ENCODE measurements around the gene MISFA. TPM values are rescaled to one million over a fixed set of nuclear protein-coding genes. Genes with fewer than 3 reads are reported as not detected.
A peak's percentile ranks its signal among the peaks of the same experiment; 100 is the strongest.
"Not testable (repeated sequence)": the region's sequence is repeated elsewhere in the genome, so short reads cannot be mapped to it uniquely, and the experiment has no call there.

The MISFA gene
- total RNA-seq, 1 donor from 2014 or later, result 4.9 TPM

GRCh38 chr11:18641677-18642076 lies 42.1 kb downstream of the MISFA start:
- Mint-ChIP-seq H3K4me1 (ENCODE audit: unreplicated experiment) (no peaks in the 10 kb centered on the region), H3K36me3 (no peaks in the 10 kb centered on the region), H3K27me3 (peaks cover 39% of the 10 kb centered on the region), H3K4me3 (no peak overlapping the region), H3K9me3 (no peaks in the 10 kb centered on the region), H3K27ac (no peak overlapping the region)
- no peak for DNase-seq (ENCODE audit: extremely low spot score, unreplicated experiment)
- TF ChIP-seq, protein P1, sequence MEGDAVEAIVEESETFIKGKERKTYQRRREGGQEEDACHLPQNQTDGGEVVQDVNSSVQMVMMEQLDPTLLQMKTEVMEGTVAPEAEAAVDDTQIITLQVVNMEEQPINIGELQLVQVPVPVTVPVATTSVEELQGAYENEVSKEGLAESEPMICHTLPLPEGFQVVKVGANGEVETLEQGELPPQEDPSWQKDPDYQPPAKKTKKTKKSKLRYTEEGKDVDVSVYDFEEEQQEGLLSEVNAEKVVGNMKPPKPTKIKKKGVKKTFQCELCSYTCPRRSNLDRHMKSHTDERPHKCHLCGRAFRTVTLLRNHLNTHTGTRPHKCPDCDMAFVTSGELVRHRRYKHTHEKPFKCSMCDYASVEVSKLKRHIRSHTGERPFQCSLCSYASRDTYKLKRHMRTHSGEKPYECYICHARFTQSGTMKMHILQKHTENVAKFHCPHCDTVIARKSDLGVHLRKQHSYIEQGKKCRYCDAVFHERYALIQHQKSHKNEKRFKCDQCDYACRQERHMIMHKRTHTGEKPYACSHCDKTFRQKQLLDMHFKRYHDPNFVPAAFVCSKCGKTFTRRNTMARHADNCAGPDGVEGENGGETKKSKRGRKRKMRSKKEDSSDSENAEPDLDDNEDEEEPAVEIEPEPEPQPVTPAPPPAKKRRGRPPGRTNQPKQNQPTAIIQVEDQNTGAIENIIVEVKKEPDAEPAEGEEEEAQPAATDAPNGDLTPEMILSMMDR (conservative IDR thresholded peaks at IDR 0.05), result no peak

- H3K36me3 Mint-ChIP-seq; H3K4me3 Mint-ChIP-seq; H3K4me1 Mint-ChIP-seq (ENCODE audit: unreplicated experiment); H3K9me3 Mint-ChIP-seq; H3K27ac Mint-ChIP-seq; DNase-seq (ENCODE audit: extremely low spot score, unreplicated experiment): not testable (repeated sequence)
- peaks cover 28% of the 10 kb centered on the region for H3K27me3 Mint-ChIP-seq
Measured at GRCh38 chr11:18643034-18643433, 43.4 kb downstream of the MISFA start.

- Mint-ChIP-seq H3K4me3 (no peak overlapping the region), H3K27me3 (peaks cover 4% of the 10 kb centered on the region), H3K36me3 (no peaks in the 10 kb centered on the region), H3K9me3 (no peaks in the 10 kb centered on the region), H3K4me1 (ENCODE audit: unreplicated experiment) (no peaks in the 10 kb centered on the region), H3K27ac (no peak overlapping the region)
- DNase-seq (ENCODE audit: extremely low spot score, unreplicated experiment), result no peak
- TF ChIP-seq, protein P1 (conservative IDR thresholded peaks at IDR 0.05), result no peak
Measured at GRCh38 chr11:18650353-18650752, 50.8 kb downstream of the MISFA start.

- H3K27me3 Mint-ChIP-seq, result peaks cover 4% of the 10 kb centered on the region
- no peaks in the 10 kb centered on the region for H3K9me3 Mint-ChIP-seq
- TF ChIP-seq, protein P1 (conservative IDR thresholded peaks at IDR 0.05), result peak; percentile 70
- no peaks in the 10 kb centered on the region for H3K36me3 Mint-ChIP-seq
- no peaks in the 10 kb centered on the region for H3K4me1 Mint-ChIP-seq (ENCODE audit: unreplicated experiment)
- DNase-seq (ENCODE audit: extremely low spot score, unreplicated experiment), result no peak
- no peak overlapping the region for H3K4me3 Mint-ChIP-seq
- no peak overlapping the region for H3K27ac Mint-ChIP-seq
Measured at GRCh38 chr11:18650859-18651557, 51.4 kb downstream of the MISFA start.

Other genes with a start within 250 kb of the MISFA start
- 147 and 173 TPM in 2 replicates for gene LDHA, start 205.2 kb upstream of the MISFA start, total RNA-seq (ENCODE audit: low replicate concordance)
- 0.63 and 1.1 TPM in 2 replicates for gene LDHC, start 187.5 kb upstream of the MISFA start, total RNA-seq (ENCODE audit: low replicate concordance)
- not detected in 2 replicates for gene LDHAL6A, start 143.9 kb upstream of the MISFA start, total RNA-seq (ENCODE audit: low replicate concordance)
- gene TSG101, start 72.8 kb upstream of the MISFA start, total RNA-seq (ENCODE audit: low replicate concordance), result 54.4 and 60.6 TPM in 2 replicates
- gene UEVLD, start 11.1 kb upstream of the MISFA start, total RNA-seq (ENCODE audit: low replicate concordance), result 15.7 and 22.4 TPM in 2 replicates
- 20.8 and 31.7 TPM in 2 replicates for gene SPTY2D1, start 34.6 kb downstream of the MISFA start, total RNA-seq (ENCODE audit: low replicate concordance)
- 3.6 and 6.5 TPM in 2 replicates for gene TMEM86A, start 99.0 kb downstream of the MISFA start, total RNA-seq (ENCODE audit: low replicate concordance)
- gene IGSF22, start 126.4 kb downstream of the MISFA start, total RNA-seq (ENCODE audit: low replicate concordance), result 0.07 and 0.26 TPM in 2 replicates
- 0.48 and 1.7 TPM in 2 replicates for gene PTPN5, start 192.0 kb downstream of the MISFA start, total RNA-seq (ENCODE audit: low replicate concordance)